ENCODE measurements around the gene IFTAP.
"Not testable (repeated sequence)": the region's sequence is repeated elsewhere in the genome, so short reads cannot be mapped to it uniquely, and the experiment has no call there.

Gene IFTAP

GRCh38 chr11:36594316-36594989 is at the start of gene IFTAP:
Gene IFTAP, plus strand, starts transcription at chr11:36594502. Its CDS starts 15,602 bp downstream, at chr11:36610104.
- no peak for DNase-seq (ENCODE audit: low read depth in 4 of 4, low spot score in 1 of 4)

GRCh38 chr11:36550385-36551115 is 43.8 kb upstream of the IFTAP start:
- DNase-seq (ENCODE audit: low read depth in 4 of 4, low spot score in 1 of 4), result no peak

- DNase-seq (ENCODE audit: low read depth in 4 of 4, low spot score in 1 of 4), result not testable (repeated sequence)
These were observed 36.9 kb upstream of the IFTAP start for GRCh38 chr11:36557390-36557789.

GRCh38 chr11:36557991-36558390 is 36.3 kb upstream of the IFTAP start:
- DNase-seq (ENCODE audit: low read depth in 4 of 4, low spot score in 1 of 4), result no peak

GRCh38 chr11:36558571-36559413 is 35.5 kb upstream of the IFTAP start:
- no peak for DNase-seq (ENCODE audit: low read depth in 4 of 4, low spot score in 1 of 4)

- peak in 3 of 4 experiments; percentile 11 to 17 (median 16) for DNase-seq (ENCODE audit: low read depth in 4 of 4, low spot score in 1 of 4)
These were observed 29.8 kb upstream of the IFTAP start for GRCh38 chr11:36564376-36565030.

- no peak for DNase-seq (ENCODE audit: low read depth in 4 of 4, low spot score in 1 of 4)
These were observed 29.2 kb upstream of the IFTAP start for GRCh38 chr11:36565031-36565610.

GRCh38 chr11:36566407-36567053 is 27.8 kb upstream of the IFTAP start:
- DNase-seq (ENCODE audit: low read depth in 4 of 4, low spot score in 1 of 4), result no peak

GRCh38 chr11:36567694-36568093 is 26.6 kb upstream of the IFTAP start, which contains the start of gene RAG1:
Gene RAG1, plus strand, starts transcription at chr11:36568007. Its CDS starts 5,298 bp downstream, at chr11:36573305.
- DNase-seq (ENCODE audit: low read depth in 4 of 4, low spot score in 1 of 4), result no peak

- DNase-seq (ENCODE audit: low read depth in 4 of 4, low spot score in 1 of 4), result no peak
These were observed 25.2 kb upstream of the IFTAP start for GRCh38 chr11:36569095-36569494.

- no peak for DNase-seq (ENCODE audit: low read depth in 4 of 4, low spot score in 1 of 4)
These were observed 19.8 kb upstream of the IFTAP start for GRCh38 chr11:36574486-36574885.

- no peak for DNase-seq (ENCODE audit: low read depth in 4 of 4, low spot score in 1 of 4)
These were observed 16.9 kb upstream of the IFTAP start for GRCh38 chr11:36577373-36577772.

- no peak for DNase-seq (ENCODE audit: low read depth in 4 of 4, low spot score in 1 of 4)
These were observed 16.4 kb upstream of the IFTAP start for GRCh38 chr11:36577859-36578258.

GRCh38 chr11:36578458-36578857 is 15.8 kb upstream of the IFTAP start:
- no peak for DNase-seq (ENCODE audit: low read depth in 4 of 4, low spot score in 1 of 4)

GRCh38 chr11:36581536-36581935 is 12.8 kb upstream of the IFTAP start:
- DNase-seq (ENCODE audit: low read depth in 4 of 4, low spot score in 1 of 4), result no peak

- DNase-seq (ENCODE audit: low read depth in 4 of 4, low spot score in 1 of 4), result no peak
These were observed 10.6 kb upstream of the IFTAP start for GRCh38 chr11:36583667-36584066.

GRCh38 chr11:36586543-36586942 is 7.8 kb upstream of the IFTAP start:
- DNase-seq (ENCODE audit: low read depth in 4 of 4, low spot score in 1 of 4), result no peak

- DNase-seq (ENCODE audit: low read depth in 4 of 4, low spot score in 1 of 4), result no peak
These were observed 6.2 kb upstream of the IFTAP start for GRCh38 chr11:36588099-36588498.

- no peak for DNase-seq (ENCODE audit: low read depth in 4 of 4, low spot score in 1 of 4)
These were observed 3.8 kb upstream of the IFTAP start for GRCh38 chr11:36590513-36590912.

GRCh38 chr11:36591433-36591832 is 2.9 kb upstream of the IFTAP start:
- DNase-seq (ENCODE audit: low read depth in 4 of 4, low spot score in 1 of 4), result no peak
